GM10847 (cell line): Measurements from ENCODE around the gene PWWP2B.

Experiments
- POLR2A ChIP-seq: IDR thresholded peaks from 2 replicates; pipeline ENCODE4 v1.6.1; 2011; ENCODE audit not compliant: insufficient read length; ENCODE audit errors: extremely low read depth

The PWWP2B gene

GRCh38 chr10:132446661-132447445, 49.9 kb downstream of the PWWP2B start:
- TF ChIP-seq POLR2A = no peak

DNA sequence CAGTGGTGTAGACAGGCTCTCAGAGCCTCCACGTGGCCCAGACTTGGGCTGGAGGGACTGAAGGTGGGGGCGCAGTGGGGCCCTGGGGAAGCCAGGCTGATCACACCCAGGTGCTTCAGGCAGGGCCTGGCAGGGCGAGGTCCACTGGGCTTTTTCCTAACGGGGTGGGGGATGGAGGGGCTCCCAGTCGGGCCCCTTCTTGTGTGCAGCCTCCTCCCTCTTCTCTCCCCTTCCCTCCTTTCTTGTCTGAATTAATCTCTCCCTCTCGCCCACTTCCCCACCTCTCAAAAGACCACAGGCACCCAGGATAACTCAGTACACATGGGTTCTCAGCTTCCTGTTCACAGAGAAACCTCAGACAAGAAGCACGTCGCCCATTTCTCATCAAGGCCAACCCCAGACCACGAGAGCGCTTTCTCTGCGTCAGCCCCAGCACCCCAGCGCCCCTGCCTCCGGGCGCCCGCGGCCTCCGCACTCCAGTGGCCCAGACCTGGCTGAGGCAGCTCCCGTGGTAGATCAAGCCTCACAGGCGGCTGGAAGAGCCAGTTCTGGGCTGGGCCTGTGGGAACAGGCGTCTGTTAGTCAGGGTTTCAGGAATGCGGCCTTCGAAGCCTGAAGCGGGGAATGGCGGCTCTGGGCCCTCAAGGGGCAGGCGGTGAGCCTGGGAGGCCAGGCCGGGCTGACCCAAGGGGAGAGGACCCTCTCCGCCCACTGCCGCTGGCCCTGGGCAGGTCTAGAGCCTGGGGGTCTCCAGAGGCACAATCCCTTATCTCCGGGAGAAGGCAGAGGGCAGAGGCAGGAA, 50.6 kb downstream of the PWWP2B start:
- TF ChIP-seq POLR2A = no peak

GRCh38 chr10:132448248-132448731, 51.3 kb downstream of the PWWP2B start:
- no peak for TF ChIP-seq POLR2A

GRCh38 chr10:132449051-132449810, 52.2 kb downstream of the PWWP2B start:
- TF ChIP-seq POLR2A = no peak

GRCh38 chr10:132449811-132450181, 52.8 kb downstream of the PWWP2B start:
- no peak for TF ChIP-seq POLR2A

DNA sequence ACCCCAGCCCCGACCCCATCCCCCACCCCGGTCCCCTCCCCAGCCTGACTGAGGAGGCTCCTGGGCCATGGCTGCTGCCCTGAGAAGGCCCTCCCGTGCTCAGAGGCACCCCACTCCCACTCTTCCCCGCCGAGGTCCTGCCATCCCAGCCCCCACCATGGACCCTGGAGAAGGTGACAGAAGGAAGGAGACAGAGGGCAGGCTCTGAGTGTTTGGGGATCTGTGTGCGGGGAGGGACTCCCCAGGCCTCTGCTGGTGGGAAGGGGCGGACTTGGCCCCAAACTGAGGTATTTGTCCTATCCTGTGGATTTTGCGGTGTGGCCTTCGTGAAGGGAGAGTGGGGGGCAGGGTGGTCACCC, 53.4 kb downstream of the PWWP2B start:
- TF ChIP-seq POLR2A = no peak

- no peak for TF ChIP-seq POLR2A
Measured at GRCh38 chr10:132450825-132451505, 54.0 kb downstream of the PWWP2B start.

DNA sequence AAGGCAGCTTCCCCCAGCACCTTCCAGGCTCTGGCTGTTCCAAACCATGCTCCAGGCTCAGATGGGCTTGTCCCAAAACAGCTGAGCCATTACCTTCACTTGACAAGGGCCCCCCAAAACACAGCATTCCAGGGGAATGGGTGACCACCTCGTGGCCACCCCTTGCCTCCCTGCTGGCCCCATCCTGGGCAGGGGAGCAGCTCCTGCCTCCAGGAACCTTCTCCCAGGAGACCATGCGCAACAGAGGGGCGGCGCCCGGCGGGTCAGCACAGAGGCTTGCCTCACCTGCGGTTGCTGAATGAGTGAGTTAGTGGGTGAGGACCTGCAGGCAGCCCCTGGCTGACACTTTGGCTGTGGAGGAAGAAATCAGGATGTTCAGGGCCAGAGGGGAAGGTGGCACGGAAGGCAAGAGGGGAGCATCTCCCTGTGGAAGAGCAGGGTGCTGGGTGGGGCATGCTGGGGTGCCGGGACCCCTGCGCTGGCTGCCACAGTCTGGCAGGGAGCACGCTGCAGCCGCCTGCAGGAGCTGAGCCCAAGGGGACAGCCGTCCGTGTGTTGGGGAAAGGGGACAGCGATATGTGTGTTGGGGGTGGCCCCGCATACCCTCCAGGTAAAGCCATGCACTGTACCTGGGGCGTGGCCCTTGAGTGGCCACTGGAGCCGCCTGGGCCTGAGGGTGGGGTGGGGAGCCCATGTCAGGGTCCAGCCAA, 54.7 kb downstream of the PWWP2B start:
- TF ChIP-seq POLR2A = no peak

DNA sequence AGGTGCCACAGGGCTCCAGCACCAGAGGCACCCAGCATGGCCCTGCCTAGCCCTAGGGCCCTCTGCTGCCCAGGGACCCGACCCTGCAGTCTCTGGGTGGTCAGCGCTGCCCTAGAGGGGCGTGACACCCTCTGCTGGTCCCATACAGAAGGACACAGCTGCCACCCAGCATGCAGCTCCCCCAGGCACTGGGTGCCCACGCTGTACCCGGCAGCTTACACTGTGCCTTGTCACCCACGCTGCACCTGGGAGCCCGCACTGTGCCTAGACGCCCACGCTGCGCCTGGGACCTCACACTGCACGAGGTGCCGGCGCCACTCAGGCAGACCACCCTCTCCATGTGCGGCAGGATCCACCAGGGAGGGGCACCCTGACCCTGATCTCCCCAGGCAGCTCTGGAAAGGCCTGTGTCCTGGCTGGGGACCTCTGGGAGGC, 55.2 kb downstream of the PWWP2B start:
- TF ChIP-seq POLR2A = no peak

DNA sequence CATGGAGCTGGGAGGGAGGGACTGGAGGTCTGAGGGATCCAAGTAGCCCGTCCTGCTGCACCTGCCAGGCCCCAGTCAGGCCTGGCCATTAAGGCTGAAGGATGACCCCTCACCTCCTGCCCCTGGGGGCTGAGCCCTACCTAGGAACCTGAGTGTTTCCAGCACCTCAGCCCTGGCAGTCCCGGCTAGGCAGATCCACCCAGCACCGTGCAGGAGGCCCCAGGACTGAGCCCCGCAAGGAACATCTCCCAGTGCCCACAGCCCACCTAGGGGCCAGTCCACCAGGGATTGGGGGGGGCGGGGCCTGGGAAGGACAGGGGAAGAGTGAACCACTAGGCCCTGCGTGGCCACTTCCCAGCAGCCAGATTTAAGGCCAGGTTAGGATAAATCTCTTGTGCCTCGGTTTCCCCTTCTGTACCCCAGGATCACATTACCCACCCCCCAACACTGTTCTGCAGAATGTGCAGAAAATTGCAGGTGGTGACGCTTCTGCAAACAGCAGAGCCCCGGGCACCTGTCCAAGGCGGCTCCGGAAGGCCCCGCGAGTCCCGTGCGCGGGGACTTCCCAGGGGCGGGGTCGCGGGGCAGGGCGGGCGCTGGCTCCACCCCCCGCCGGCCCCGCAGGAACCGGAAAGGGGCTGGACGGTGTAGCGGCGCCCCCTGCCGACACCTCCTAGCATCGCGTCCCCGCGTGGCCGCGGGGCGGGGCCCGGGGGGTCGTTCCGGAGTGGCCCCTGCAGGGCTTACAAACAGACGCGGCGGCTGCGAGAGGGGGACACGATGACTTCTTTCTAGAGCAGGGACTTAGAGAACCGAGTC, 55.9 kb downstream of the PWWP2B start:
- TF ChIP-seq POLR2A = no peak

- no peak for TF ChIP-seq POLR2A
Measured at GRCh38 chr10:132453470-132453861, 56.5 kb downstream of the PWWP2B start.

GRCh38 chr10:132454296-132455198, 57.5 kb downstream of the PWWP2B start:
- no peak for TF ChIP-seq POLR2A

DNA sequence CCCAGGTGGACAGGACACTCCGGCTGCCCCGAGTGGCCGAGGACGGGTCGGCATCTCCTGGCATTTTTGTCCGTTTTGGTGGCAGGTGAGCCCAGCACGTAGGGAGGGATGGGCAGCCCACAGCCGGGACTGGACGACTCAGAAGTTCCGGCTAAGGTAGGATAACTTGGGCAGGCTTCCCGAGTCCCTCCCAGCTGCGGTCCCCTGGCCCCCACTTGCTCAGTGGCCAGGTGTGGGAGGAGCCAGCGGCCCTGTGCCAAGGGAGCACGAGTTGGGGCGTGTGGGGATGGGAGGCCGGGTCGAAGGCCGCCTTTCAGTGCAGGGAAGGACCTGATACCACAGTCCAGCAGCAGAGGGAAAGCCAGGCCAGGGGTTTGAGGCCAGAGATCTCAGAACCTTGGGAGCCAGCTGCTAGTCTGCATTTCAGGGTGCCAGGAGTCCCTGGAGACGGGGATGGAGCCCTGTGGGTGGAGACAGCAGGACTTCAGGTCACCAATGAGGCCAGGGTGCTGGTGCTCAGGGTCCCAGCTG, 58.5 kb downstream of the PWWP2B start:
- no peak for TF ChIP-seq POLR2A
